ENCODE measurements around the gene CAMK1D.

DNA sequence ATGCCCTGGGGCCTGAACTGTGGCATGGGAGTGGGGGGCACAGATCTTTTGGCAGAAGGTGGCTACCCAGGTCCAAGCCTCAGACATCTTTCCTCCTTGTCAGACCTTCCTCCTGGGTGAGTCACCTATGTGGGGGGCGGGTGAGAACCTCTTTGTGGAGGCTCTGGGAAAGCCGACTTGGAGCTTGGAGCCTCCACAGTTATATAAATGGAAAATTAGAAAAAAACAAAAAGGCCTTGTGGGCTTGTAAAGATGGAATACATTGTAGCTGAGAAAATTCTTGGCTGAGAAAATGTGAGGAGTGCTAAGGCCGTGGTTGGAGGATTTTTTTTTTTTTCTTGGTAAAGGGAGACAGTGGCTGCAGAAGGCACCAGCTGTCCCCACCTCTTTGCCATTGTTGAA lies 359.7 kb downstream of the CAMK1D start:
- TF ChIP-seq FOS (IDR thresholded peaks at IDR 0.05; ENCODE audit: low read depth, low read length) (0 out of 2 replicates have a peak, but pooled peaks have one; percentile 30), RFX5 (IDR thresholded peaks at IDR 0.05; ENCODE audit: low read depth, low read length) (no peak), POLR2A (IDR thresholded peaks at IDR 0.05; ENCODE audit: low read depth, low read length) (no peak)
- TF ChIP-seq, protein P1, sequence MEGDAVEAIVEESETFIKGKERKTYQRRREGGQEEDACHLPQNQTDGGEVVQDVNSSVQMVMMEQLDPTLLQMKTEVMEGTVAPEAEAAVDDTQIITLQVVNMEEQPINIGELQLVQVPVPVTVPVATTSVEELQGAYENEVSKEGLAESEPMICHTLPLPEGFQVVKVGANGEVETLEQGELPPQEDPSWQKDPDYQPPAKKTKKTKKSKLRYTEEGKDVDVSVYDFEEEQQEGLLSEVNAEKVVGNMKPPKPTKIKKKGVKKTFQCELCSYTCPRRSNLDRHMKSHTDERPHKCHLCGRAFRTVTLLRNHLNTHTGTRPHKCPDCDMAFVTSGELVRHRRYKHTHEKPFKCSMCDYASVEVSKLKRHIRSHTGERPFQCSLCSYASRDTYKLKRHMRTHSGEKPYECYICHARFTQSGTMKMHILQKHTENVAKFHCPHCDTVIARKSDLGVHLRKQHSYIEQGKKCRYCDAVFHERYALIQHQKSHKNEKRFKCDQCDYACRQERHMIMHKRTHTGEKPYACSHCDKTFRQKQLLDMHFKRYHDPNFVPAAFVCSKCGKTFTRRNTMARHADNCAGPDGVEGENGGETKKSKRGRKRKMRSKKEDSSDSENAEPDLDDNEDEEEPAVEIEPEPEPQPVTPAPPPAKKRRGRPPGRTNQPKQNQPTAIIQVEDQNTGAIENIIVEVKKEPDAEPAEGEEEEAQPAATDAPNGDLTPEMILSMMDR (conservative IDR thresholded peaks at IDR 0.05; ENCODE audit: low read depth, low read length) = no peak
- TF ChIP-seq, protein P2, sequence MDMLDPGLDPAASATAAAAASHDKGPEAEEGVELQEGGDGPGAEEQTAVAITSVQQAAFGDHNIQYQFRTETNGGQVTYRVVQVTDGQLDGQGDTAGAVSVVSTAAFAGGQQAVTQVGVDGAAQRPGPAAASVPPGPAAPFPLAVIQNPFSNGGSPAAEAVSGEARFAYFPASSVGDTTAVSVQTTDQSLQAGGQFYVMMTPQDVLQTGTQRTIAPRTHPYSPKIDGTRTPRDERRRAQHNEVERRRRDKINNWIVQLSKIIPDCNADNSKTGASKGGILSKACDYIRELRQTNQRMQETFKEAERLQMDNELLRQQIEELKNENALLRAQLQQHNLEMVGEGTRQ (IDR thresholded peaks at IDR 0.05; ENCODE audit: low read depth, low read length) = no peak

All from IMR-90 (cell line).